H1 (cell line): ENCODE data around the gene CASZ1.

ENCODE experiments used
- CHD2 ChIP-seq: IDR thresholded peaks from 2 replicates; pipeline ENCODE4 v1.6.1; 2012; ENCODE audit warnings: low read length, improper control_type of control experiment
- CTCF ChIP-seq, 3 experiments: IDR thresholded peaks; 1 replicate in 2 of 3; 2 replicates in 1 of 3; pipeline versions ENCODE4 v1.5.1 to v1.6.1; 2011; ENCODE audit warnings: low read length in 3 of 3, mild to moderate bottlenecking in 3 of 3, inconsistent platforms in 2 of 3, low read depth in 1 of 3, moderate library complexity in 1 of 3; ENCODE audit not compliant: insufficient read depth in 1 of 3; ENCODE audit errors: control extremely low read depth in 1 of 3
- EZH2 ChIP-seq: fragments of 200-600 bp; sonication (generic); IDR thresholded peaks from 2 replicates; pipeline ENCODE4 v1.7.1; 2012; ENCODE audit warnings: low read depth, mild to moderate bottlenecking, moderate library complexity, low read length, inconsistent platforms; ENCODE audit not compliant: severe bottlenecking
- JUND ChIP-seq: IDR thresholded peaks from 2 replicates; pipeline ENCODE4 v1.6.1; 2011; ENCODE audit warnings: mild to moderate bottlenecking, improper control_type of control experiment, low read length
- MAFK ChIP-seq: IDR thresholded peaks from 2 replicates; pipeline ENCODE4 v1.6.1; 2012; ENCODE audit warnings: low read depth, mild to moderate bottlenecking, improper control_type of control experiment, low read length
- POLR2AphosphoS5 ChIP-seq: IDR thresholded peaks from 2 replicates; pipeline ENCODE4 v1.6.1; 2011; ENCODE audit warnings: low read depth, low read length
- TAF1 ChIP-seq: IDR thresholded peaks from 2 replicates; pipeline ENCODE4 v1.6.1; 2011; ENCODE audit warnings: mild to moderate bottlenecking, low read depth, low read length
- USF2 ChIP-seq: IDR thresholded peaks from 2 replicates; pipeline ENCODE4 v1.6.1; 2011; ENCODE audit warnings: low read length, improper control_type of control experiment
- YY1 ChIP-seq: IDR thresholded peaks from 2 replicates; pipeline ENCODE4 v1.6.1; 2011; ENCODE audit warnings: low read depth, mild to moderate bottlenecking, low read length
- ZNF274 ChIP-seq: IDR thresholded peaks from 2 replicates; pipeline ENCODE4 v1.7.0; 2012; ENCODE audit warnings: low read length, borderline replicate concordance; ENCODE audit errors: extremely low read depth

- no peak for TF ChIP-seq ZNF274
- no peak for TF ChIP-seq TAF1
- no peak for TF ChIP-seq USF2
- no peak for TF ChIP-seq MAFK
- TF ChIP-seq YY1, result no peak
- TF ChIP-seq POLR2AphosphoS5, result no peak
- TF ChIP-seq EZH2, result no peak
- no peak for TF ChIP-seq CHD2
- no peak for TF ChIP-seq JUND
- TF ChIP-seq CTCF (IDR thresholded peaks at IDR 0.05; ENCODE audit: control extremely low read depth in 1 of 3, insufficient read depth in 1 of 3, low read depth in 1 of 3, low read length in 3 of 3), result no peak
Observed at GRCh38 chr1:10641976-10642375, 154.5 kb downstream of the CASZ1 start.
